ENCODE data around the gene NPR1.
"Not testable (repeated sequence)": the region's sequence is repeated elsewhere in the genome, so short reads cannot be mapped to it uniquely, and the experiment has no call there.

NPR1 gene

DNA sequence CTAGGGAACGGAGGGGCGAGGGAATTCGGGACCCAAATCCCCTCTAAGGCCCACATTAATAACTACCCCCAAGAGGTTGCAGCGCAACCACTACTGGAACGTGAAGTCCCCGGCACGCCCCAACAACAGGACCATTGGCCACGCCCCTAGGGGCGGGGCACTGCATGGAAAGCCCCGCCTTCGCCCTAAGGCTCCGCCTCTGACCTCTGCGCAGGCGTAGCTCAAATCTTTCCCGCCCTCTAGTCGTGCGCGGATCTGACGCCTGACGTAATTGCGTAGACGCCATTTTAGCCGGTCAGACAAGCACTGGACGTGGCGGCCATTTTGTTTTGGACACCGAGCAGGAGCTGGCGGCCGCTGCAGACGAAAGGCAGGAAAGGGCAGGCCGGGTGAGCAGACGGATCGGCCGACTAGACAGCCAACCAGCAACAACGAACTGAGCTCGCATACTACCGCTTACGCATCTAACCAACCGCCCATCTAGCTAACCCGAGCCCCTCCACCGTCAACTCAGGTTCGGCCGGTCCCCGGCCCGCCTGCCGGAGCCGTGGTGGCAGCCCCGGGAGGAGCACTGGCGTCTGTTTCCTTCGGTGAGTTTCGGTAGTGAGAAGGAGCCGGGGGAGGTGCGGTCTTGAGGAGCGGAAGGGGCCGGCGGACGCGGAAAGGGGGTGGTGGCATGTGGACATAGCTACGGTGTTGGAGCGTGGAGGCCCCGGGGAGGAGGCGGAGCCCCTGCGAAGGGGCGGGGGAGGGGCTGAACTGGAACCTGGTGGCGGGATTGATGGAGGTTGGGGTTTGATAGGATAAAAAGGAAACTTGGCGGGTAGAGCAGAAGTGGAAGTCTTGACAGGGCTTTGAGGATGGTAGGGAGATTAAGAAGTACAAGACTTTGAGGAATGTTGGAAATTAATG is 44.5 kb upstream of the NPR1 start, which contains the start of gene CHTOP:
TSS of gene CHTOP (plus strand) at position 313 of the 912 bp plus-strand sequence. CDS start 2,523 bp downstream, outside the sequence.
- DNase-seq (ENCODE audit: insufficient read length, low spot score), result peak; percentile 100
- no peak for FAIRE-seq
- TF ChIP-seq, protein P1, sequence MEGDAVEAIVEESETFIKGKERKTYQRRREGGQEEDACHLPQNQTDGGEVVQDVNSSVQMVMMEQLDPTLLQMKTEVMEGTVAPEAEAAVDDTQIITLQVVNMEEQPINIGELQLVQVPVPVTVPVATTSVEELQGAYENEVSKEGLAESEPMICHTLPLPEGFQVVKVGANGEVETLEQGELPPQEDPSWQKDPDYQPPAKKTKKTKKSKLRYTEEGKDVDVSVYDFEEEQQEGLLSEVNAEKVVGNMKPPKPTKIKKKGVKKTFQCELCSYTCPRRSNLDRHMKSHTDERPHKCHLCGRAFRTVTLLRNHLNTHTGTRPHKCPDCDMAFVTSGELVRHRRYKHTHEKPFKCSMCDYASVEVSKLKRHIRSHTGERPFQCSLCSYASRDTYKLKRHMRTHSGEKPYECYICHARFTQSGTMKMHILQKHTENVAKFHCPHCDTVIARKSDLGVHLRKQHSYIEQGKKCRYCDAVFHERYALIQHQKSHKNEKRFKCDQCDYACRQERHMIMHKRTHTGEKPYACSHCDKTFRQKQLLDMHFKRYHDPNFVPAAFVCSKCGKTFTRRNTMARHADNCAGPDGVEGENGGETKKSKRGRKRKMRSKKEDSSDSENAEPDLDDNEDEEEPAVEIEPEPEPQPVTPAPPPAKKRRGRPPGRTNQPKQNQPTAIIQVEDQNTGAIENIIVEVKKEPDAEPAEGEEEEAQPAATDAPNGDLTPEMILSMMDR (IDR thresholded peaks at IDR 0.05; ENCODE audit: insufficient read depth, missing control alignments), result no peak

DNA sequence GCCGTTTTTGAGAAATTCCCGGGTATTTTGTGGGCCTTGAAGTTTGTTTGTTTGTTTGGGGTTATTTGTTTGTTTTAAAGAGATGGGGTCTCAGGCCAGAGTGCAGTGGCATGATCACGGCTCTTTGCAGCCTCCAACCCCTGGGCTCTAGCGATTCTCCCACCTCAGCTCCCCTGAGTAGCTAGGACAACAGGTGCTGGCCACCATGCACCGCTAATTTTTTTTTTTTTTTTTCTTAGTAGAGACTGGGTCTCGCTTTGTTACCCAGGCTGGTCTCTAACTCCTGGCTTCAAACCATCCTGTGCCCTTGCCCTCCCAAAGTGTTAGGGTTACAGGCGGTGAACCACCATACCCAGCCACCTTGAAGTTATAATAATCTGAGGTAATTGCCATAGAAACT is 42.6 kb upstream of the NPR1 start:
- DNase-seq (ENCODE audit: insufficient read length, low spot score), result no peak
- TF ChIP-seq, protein P1 (IDR thresholded peaks at IDR 0.05; ENCODE audit: insufficient read depth, missing control alignments), result no peak
- FAIRE-seq, result no peak

DNA sequence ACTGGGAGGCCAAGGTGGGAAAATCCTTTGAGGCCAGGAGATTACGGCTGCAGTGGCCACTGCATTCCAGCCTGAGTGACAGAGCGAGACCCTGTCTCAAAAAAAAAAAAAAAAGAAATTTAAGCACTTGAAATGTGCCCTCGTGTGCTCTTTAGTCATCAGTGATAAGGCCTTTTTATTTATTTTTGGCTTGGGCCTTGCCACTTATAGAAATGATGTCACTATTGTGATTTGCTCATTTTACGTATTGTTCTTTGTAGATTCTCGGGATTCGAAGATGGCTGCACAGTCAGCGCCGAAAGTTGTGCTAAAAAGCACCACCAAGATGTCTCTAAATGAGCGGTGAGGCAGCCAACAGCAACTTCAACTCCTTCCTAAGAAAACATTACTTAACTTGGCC is 42.2 kb upstream of the NPR1 start:
- TF ChIP-seq, protein P1 (IDR thresholded peaks at IDR 0.05; ENCODE audit: insufficient read depth, missing control alignments), result no peak
- FAIRE-seq (no peak), DNase-seq (ENCODE audit: insufficient read length, low spot score) (no peak)

DNA sequence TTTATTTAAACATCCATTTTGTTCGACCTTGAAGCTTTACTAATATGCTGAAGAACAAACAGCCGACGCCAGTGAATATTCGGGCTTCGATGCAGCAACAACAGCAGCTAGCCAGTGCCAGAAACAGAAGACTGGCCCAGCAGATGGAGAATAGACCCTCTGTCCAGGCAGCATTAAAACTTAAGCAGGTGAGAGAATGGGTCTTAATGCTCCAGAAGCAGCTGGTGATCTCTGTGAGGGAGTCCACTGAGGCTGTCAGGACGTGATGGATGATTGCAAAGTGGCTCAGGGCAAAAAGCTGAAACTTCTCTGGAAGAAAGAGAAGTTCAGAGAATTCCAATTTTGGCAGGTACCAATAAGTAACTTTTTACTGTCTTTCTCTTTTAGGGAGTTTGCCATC is 40.2 kb upstream of the NPR1 start:
- FAIRE-seq (no peak), DNase-seq (ENCODE audit: insufficient read length, low spot score) (no peak)
- TF ChIP-seq, protein P1 (IDR thresholded peaks at IDR 0.05; ENCODE audit: insufficient read depth, missing control alignments), result no peak

DNA sequence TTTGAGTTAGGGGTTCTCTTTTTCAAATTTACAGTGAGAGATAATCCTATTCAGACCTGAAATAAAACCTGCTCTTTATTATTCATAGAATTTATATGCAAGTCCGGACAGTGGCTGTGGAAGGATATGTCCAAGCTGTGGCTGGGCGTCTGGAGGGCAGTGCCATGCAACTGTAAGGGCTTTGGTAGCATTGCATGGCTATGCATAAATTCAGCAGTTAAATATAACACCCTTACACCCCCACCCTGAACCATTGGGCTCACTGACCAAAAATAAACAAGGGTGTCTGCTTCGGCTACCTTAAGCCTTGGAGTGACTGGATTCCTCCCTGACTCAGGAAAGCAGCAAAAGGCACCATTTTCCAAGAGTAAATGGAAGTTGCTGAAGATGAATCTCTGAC is 39.2 kb upstream of the NPR1 start:
- FAIRE-seq (no peak), DNase-seq (ENCODE audit: insufficient read length, low spot score) (no peak)
- TF ChIP-seq, protein P1 (IDR thresholded peaks at IDR 0.05; ENCODE audit: insufficient read depth, missing control alignments), result no peak

DNA sequence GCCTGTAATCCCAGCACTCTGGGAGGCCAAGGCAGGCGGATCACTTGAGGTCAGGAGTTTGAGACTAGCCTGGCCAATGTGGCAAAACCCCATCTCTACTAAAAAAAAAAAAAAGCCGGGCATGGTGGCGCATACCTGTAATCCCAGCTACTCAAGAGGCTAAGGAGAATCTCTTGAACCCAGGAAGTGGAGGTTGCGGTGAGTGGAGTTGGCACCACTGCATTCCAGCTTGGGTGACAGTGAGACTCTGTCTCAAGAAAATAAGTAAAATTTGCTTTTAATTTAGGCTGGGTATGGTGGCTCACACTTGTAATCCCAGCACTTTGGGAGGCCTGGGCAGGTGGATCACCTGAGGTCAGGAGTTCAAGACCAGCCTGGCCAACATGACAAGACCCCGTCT is 38.3 kb upstream of the NPR1 start:
- FAIRE-seq, result not testable (repeated sequence)

DNA sequence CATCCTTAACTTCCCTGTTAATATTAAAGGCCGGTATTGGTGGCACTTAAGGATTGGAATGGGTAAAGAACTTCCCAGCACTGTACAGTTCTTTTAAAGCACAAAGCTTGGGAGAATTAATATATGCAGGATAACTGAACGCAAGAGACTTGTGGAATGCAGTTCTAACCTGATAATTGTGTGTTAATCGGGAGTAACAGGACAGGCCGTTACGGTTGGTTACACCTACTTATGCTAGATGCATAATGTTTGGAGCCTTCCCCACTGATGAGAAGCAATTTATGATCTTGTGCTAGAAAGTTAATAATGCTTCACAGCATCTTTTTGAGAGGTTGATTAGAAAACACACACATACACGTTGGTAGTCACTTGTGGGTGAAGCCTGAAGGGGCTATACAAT is 37.6 kb upstream of the NPR1 start:
- TF ChIP-seq, protein P1 (IDR thresholded peaks at IDR 0.05; ENCODE audit: insufficient read depth, missing control alignments), result no peak
- FAIRE-seq (peak; percentile 73), DNase-seq (ENCODE audit: insufficient read length, low spot score) (no peak)

More for the DNA sequence above, 38.3 kb upstream of the NPR1 start:
- not testable (repeated sequence) for DNase-seq (ENCODE audit: insufficient read length, low spot score)
